NCI-H146 treated with DMSO at 0.1 percent for 48 hours (cell line): ENCODE measurements around the gene MNX1.

Source experiments
- DNase-seq: peaks from one replicate; lab custom pipeline; 2025; ENCODE audit not compliant: unreplicated experiment; lab: John Stamatoyannopoulos, UW

MNX1 gene

GRCh38 chr7:156979711-156980110 is 30.8 kb downstream of the MNX1 start:
- DNase-seq: no peak

GRCh38 chr7:156979007-156979606 is 31.4 kb downstream of the MNX1 start:
- DNase-seq: no peak

- no peak for DNase-seq
Observed at GRCh38 chr7:156975620-156976019, 34.8 kb downstream of the MNX1 start.

GRCh38 chr7:156969972-156970420 is 40.5 kb downstream of the MNX1 start:
- DNase-seq: no peak

- DNase-seq: no peak
Observed at GRCh38 chr7:156968183-156968582, 42.3 kb downstream of the MNX1 start.

- DNase-seq: no peak
Observed at GRCh38 chr7:156966387-156966786, 44.1 kb downstream of the MNX1 start.

- DNase-seq: no peak
Observed at GRCh38 chr7:156964971-156965370, 45.5 kb downstream of the MNX1 start.

GRCh38 chr7:156963472-156963871 is 47.0 kb downstream of the MNX1 start:
- no peak for DNase-seq

- no peak for DNase-seq
Observed at GRCh38 chr7:156962897-156963296, 47.6 kb downstream of the MNX1 start.

- no peak for DNase-seq
Observed at GRCh38 chr7:156962145-156962544, 48.3 kb downstream of the MNX1 start.

GRCh38 chr7:156956727-156957126 is 53.7 kb downstream of the MNX1 start:
- no peak for DNase-seq

- DNase-seq: no peak
Observed at GRCh38 chr7:156954941-156955340, 55.5 kb downstream of the MNX1 start.
